Progenitor cell of endocrine pancreas (in vitro differentiated cells): ENCODE data around the gene MRE11. TPM values are rescaled to one million over a fixed set of nuclear protein-coding genes. Genes with fewer than 3 reads are reported as not detected.

Experiments used
- DNase-seq: peaks from one replicate; pipeline ENCODE4 v3.0.0; 2021; ENCODE audit warnings: low spot score; ENCODE audit not compliant: unreplicated experiment
- H3K27ac Mint-ChIP-seq: 2 replicates; pipeline ENCODE4 v1.8.0; 2021; ENCODE audit warnings: mild to moderate bottlenecking, moderate library complexity, mixed read lengths
- H3K27me3 Mint-ChIP-seq: 2 replicates; pipeline ENCODE4 v1.8.0; 2021; ENCODE audit warnings: mixed read lengths
- H3K36me3 Mint-ChIP-seq: 2 replicates; pipeline ENCODE4 v1.8.0; 2022; ENCODE audit warnings: mixed read lengths; ENCODE audit not compliant: insufficient read depth
- H3K4me1 Mint-ChIP-seq: 2 replicates; pipeline ENCODE4 v1.8.0; 2021; ENCODE audit warnings: low read depth, mixed read lengths
- H3K4me3 Mint-ChIP-seq: 2 replicates; pipeline ENCODE4 v1.8.0; 2021; ENCODE audit warnings: low read depth, mild to moderate bottlenecking, moderate library complexity, mixed read lengths
- H3K9me3 Mint-ChIP-seq: 2 replicates; pipeline ENCODE4 v1.8.0; 2021; ENCODE audit warnings: low read depth, mixed read lengths
- total RNA-seq: library from RNA; stranded (reverse); gene quantifications from 2 replicates; pipeline ENCODE4 v1.2.1, GENCODE V29; 2021
- TF ChIP-seq, protein P1 (sequence below): fragments of 200-600 bp; sonication (generic); IDR thresholded peaks from one replicate; pipeline ENCODE4 v1.5.0; 2021; ENCODE audit warnings: antibody characterized with exemption, mild to moderate bottlenecking; ENCODE audit not compliant: unreplicated experiment

Gene MRE11
- total RNA-seq, 1 donor from 2014 or later = 35.1 TPM

DNA sequence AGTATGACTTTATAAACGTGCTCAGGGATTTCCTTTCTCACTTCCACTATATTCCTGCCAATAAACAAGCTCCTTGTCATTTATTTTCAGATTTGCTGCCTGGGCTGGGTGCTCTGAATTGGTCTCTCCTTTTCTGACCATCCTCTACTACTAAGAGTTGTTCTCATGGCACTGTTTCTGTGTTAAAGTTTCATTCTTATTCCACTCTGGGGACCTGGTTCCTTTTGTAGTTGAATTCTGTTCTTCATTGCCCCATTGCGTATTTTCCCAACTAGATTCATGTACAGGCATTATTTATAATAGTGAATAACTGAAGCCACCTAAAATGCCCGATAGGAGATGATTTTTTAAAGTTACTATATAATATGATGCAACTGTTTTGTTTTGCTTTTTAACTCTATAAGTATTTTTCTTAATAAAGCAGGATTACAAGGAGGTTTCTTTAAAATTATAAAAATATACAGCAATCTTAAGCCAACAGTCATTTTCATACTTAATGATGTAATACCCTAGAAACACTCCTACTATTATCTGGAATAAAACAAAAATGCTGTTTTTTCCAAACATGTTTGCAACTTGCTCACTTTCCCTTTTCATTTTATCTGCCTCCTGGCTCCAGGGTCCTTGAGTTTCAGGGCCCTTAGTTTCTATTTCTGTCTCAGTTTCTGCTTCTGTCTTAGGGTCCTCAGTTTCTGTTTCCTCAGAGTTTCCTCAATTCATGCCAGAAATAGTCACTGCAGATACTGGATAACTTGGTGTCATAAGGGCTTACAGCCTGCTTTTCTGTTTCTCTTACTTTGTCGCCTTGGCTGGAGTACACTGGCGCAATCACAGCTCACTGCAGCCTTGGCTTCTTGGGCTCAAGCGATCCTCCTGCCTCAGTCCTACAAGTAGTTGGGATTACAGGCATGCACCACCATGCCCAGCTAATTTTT is 40.3 kb upstream of the MRE11 start:
- peaks cover 6% of the 10 kb centered on the region for H3K27me3 Mint-ChIP-seq
- DNase-seq = no peak
- TF ChIP-seq, protein P1, sequence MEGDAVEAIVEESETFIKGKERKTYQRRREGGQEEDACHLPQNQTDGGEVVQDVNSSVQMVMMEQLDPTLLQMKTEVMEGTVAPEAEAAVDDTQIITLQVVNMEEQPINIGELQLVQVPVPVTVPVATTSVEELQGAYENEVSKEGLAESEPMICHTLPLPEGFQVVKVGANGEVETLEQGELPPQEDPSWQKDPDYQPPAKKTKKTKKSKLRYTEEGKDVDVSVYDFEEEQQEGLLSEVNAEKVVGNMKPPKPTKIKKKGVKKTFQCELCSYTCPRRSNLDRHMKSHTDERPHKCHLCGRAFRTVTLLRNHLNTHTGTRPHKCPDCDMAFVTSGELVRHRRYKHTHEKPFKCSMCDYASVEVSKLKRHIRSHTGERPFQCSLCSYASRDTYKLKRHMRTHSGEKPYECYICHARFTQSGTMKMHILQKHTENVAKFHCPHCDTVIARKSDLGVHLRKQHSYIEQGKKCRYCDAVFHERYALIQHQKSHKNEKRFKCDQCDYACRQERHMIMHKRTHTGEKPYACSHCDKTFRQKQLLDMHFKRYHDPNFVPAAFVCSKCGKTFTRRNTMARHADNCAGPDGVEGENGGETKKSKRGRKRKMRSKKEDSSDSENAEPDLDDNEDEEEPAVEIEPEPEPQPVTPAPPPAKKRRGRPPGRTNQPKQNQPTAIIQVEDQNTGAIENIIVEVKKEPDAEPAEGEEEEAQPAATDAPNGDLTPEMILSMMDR = no peak
- H3K27ac Mint-ChIP-seq = no peak overlapping the region
- H3K36me3 Mint-ChIP-seq = no peaks in the 10 kb centered on the region
- peaks cover 2% of the 10 kb centered on the region for H3K4me1 Mint-ChIP-seq
- H3K4me3 Mint-ChIP-seq = no peak overlapping the region
- no peaks in the 10 kb centered on the region for H3K9me3 Mint-ChIP-seq

GRCh38 chr11:94533206-94533605 is 39.6 kb upstream of the MRE11 start:
- TF ChIP-seq, protein P1 = no peak
- H3K27me3 Mint-ChIP-seq = peaks cover 10% of the 10 kb centered on the region
- H3K4me3 Mint-ChIP-seq = no peak overlapping the region
- no peaks in the 10 kb centered on the region for H3K36me3 Mint-ChIP-seq
- H3K27ac Mint-ChIP-seq = no peak overlapping the region
- no peak for DNase-seq
- peaks cover 2% of the 10 kb centered on the region for H3K4me1 Mint-ChIP-seq
- H3K9me3 Mint-ChIP-seq = no peaks in the 10 kb centered on the region

GRCh38 chr11:94532211-94532610 is 38.6 kb upstream of the MRE11 start:
- Mint-ChIP-seq H3K36me3 (no peaks in the 10 kb centered on the region), H3K9me3 (no peaks in the 10 kb centered on the region)
- TF ChIP-seq, protein P1 = no peak

GRCh38 chr11:94528551-94528950 is 34.9 kb upstream of the MRE11 start:
- Mint-ChIP-seq H3K36me3 (no peaks in the 10 kb centered on the region), H3K4me3 (no peak overlapping the region), H3K27me3 (peaks cover 20% of the 10 kb centered on the region), H3K4me1 (no peaks in the 10 kb centered on the region), H3K27ac (no peak overlapping the region), H3K9me3 (no peaks in the 10 kb centered on the region)
- no peak for DNase-seq
- TF ChIP-seq, protein P1 = no peak

More at GRCh38 chr11:94532211-94532610, 38.6 kb upstream of the MRE11 start:
- DNase-seq = no peak
- Mint-ChIP-seq H3K4me3 (no peak overlapping the region), H3K27ac (no peak overlapping the region), H3K4me1 (peaks cover 2% of the 10 kb centered on the region), H3K27me3 (peaks cover 15% of the 10 kb centered on the region)

DNA sequence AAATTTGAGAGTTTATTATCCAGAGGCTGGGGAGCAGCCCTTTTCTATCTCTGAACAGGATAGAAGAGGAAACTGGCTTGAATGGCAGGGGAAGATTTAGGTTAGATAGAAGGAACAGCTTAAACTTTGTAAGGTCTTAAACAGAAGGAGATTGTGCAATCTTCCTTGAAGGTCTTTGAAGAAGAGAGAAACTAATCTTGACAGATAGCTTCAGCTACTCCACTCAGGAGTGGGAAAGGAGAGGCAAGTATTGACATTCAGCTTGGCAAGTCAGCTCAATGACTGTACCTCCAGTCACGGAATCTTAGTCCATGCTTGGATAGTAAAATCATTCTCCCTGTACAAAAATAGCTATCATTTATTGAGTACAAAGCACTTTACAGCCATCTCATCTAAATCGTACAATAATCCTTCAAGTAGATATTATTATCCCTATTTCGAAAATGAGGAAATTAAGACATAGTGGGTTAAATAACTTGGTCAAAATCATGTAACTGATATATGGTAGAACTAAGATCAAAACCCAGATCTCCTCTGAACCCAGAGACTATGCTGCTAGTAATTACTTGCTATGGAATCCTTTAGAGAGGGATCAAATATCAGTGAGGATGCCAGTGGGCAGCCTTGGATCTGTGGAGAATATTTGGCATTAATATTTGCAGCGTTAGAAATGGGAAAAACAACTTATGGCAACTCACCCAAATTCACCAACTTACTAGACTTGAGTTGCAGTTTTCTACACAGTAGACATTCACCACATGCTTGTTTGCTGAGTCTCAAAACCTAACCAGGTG is 33.2 kb upstream of the MRE11 start:
- TF ChIP-seq, protein P1 = no peak
- H3K27me3 Mint-ChIP-seq = peaks cover 19% of the 10 kb centered on the region
- H3K36me3 Mint-ChIP-seq = no peaks in the 10 kb centered on the region
- H3K4me1 Mint-ChIP-seq = no peaks in the 10 kb centered on the region
- no peak for DNase-seq
- H3K27ac Mint-ChIP-seq = no peak overlapping the region
- no peaks in the 10 kb centered on the region for H3K9me3 Mint-ChIP-seq
- H3K4me3 Mint-ChIP-seq = no peak overlapping the region
